Neural progenitor cell (in vitro differentiated cells): ENCODE results near the gene AGBL4.

Experiments used
- EZH2 ChIP-seq: fragments of 200-600 bp; sonication (generic); IDR thresholded peaks from 2 replicates; pipeline ENCODE4 v1.6.1; 2017; ENCODE audit warnings: antibody characterized with exemption, mild to moderate bottlenecking, moderate library complexity
- EZH2phosphoT487 ChIP-seq: fragments of 200-600 bp; sonication (generic); IDR thresholded peaks from 2 replicates; pipeline ENCODE4 v1.6.1; 2017; ENCODE audit warnings: antibody characterized with exemption
- TF ChIP-seq, protein P1 (sequence below): fragments of 200-600 bp; sonication (generic); IDR thresholded peaks from 2 replicates; pipeline ENCODE4 v1.5.1; 2017; ENCODE audit warnings: antibody characterized with exemption, mild to moderate bottlenecking

DNA sequence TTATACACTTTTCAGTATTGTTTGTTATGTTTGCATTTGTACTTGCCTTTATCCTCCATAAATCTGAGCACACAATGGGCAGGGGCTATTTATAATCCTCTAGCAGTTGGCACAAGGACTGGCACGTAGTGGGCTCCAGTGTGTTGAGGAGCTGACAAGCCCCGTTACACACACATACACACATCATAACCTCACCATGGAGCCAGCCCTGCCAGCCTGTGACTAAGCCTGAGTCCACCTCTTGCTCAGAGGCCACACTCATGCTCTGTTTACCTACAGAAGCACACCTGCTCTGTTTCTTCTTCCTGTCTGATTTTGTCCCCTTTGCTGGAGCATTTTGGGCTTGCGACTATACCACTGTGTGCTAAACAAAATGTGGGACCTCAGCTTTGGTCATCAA is 1487.3 kb downstream of the AGBL4 start:
- TF ChIP-seq EZH2phosphoT487: no peak
- TF ChIP-seq, protein P1, sequence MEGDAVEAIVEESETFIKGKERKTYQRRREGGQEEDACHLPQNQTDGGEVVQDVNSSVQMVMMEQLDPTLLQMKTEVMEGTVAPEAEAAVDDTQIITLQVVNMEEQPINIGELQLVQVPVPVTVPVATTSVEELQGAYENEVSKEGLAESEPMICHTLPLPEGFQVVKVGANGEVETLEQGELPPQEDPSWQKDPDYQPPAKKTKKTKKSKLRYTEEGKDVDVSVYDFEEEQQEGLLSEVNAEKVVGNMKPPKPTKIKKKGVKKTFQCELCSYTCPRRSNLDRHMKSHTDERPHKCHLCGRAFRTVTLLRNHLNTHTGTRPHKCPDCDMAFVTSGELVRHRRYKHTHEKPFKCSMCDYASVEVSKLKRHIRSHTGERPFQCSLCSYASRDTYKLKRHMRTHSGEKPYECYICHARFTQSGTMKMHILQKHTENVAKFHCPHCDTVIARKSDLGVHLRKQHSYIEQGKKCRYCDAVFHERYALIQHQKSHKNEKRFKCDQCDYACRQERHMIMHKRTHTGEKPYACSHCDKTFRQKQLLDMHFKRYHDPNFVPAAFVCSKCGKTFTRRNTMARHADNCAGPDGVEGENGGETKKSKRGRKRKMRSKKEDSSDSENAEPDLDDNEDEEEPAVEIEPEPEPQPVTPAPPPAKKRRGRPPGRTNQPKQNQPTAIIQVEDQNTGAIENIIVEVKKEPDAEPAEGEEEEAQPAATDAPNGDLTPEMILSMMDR: no peak
- TF ChIP-seq EZH2: no peak
